ENCODE measurements around the gene CACNB2.

The CACNB2 gene

GRCh38 chr10:18254692-18255091 is 114.5 kb downstream of the CACNB2 start:
- TF ChIP-seq CTCF (IDR thresholded peaks at IDR 0.05; ENCODE audit: extremely low read depth, insufficient read depth, missing control alignments): no peak
- no peak for DNase-seq (ENCODE audit: low spot score)
- in situ Hi-C loops (cut with MboI; ENCODE audit: low pct_unique_long_range_greater_than_20kb, low sequenced_read_pairs, unreplicated experiment): no loop called here

- no peak for TF ChIP-seq CTCF (IDR thresholded peaks at IDR 0.05; ENCODE audit: extremely low read depth, insufficient read depth, missing control alignments)
- in situ Hi-C loops (cut with MboI; ENCODE audit: low pct_unique_long_range_greater_than_20kb, low sequenced_read_pairs, unreplicated experiment): no loop called here
- DNase-seq (ENCODE audit: low spot score): no peak
Observed at GRCh38 chr10:18260310-18260922, 120.2 kb downstream of the CACNB2 start.

- no peak for TF ChIP-seq CTCF (IDR thresholded peaks at IDR 0.05; ENCODE audit: extremely low read depth, insufficient read depth, missing control alignments)
- in situ Hi-C loops (cut with MboI; ENCODE audit: low pct_unique_long_range_greater_than_20kb, low sequenced_read_pairs, unreplicated experiment): no loop called here
- DNase-seq (ENCODE audit: low spot score): no peak
Observed at GRCh38 chr10:18261063-18261610, 120.9 kb downstream of the CACNB2 start.

- no peak for DNase-seq (ENCODE audit: low spot score)
- in situ Hi-C loops (cut with MboI; ENCODE audit: low pct_unique_long_range_greater_than_20kb, low sequenced_read_pairs, unreplicated experiment): no loop called here
- no peak for TF ChIP-seq CTCF (IDR thresholded peaks at IDR 0.05; ENCODE audit: extremely low read depth, insufficient read depth, missing control alignments)
Observed at GRCh38 chr10:18261768-18262231, 121.6 kb downstream of the CACNB2 start.

GRCh38 chr10:18264466-18265050 is 124.3 kb downstream of the CACNB2 start:
- TF ChIP-seq CTCF (IDR thresholded peaks at IDR 0.05; ENCODE audit: extremely low read depth, insufficient read depth, missing control alignments): no peak
- in situ Hi-C loops (cut with MboI; ENCODE audit: low pct_unique_long_range_greater_than_20kb, low sequenced_read_pairs, unreplicated experiment): no loop called here
- no peak for DNase-seq (ENCODE audit: low spot score)

GRCh38 chr10:18268005-18268404 is 127.8 kb downstream of the CACNB2 start:
- no peak for TF ChIP-seq CTCF (IDR thresholded peaks at IDR 0.05; ENCODE audit: extremely low read depth, insufficient read depth, missing control alignments)
- no peak for DNase-seq (ENCODE audit: low spot score)
- in situ Hi-C loops (cut with MboI; ENCODE audit: low pct_unique_long_range_greater_than_20kb, low sequenced_read_pairs, unreplicated experiment): no loop called here
